H9 (cell line): ENCODE data around the gene HYAL1. TPM values are rescaled to one million over a fixed set of nuclear protein-coding genes. Genes with fewer than 3 reads are reported as not detected.

Experiments used
- DNase-seq: peaks from one replicate; pipeline ENCODE4 v3.0.0-alpha.2; 2017
- H2AFZ ChIP-seq: one replicate; pipeline ENCODE4 v1.6.1; 2013; ENCODE audit warnings: mild to moderate bottlenecking, low read length, control low read depth, moderate library complexity
- H2AK5ac ChIP-seq: 2 replicates; pipeline ENCODE4 v1.6.1; 2013; ENCODE audit warnings: low read length, control low read depth, mixed read lengths; ENCODE audit not compliant: insufficient read length
- H2BK120ac ChIP-seq: one replicate; pipeline ENCODE4 v1.6.1; 2013; ENCODE audit warnings: low read depth, mild to moderate bottlenecking, low read length, control low read depth, inconsistent platforms; ENCODE audit not compliant: poor library complexity, severe bottlenecking
- H2BK12ac ChIP-seq: 2 replicates; pipeline ENCODE4 v1.6.1; 2013; ENCODE audit warnings: low read length, control low read depth, mixed read lengths, low read depth; ENCODE audit not compliant: insufficient read length
- H2BK15ac ChIP-seq: 2 replicates; pipeline ENCODE4 v1.6.1; 2013; ENCODE audit warnings: low read depth, low read length, control low read depth
- H2BK20ac ChIP-seq: one replicate; pipeline ENCODE4 v1.6.1; 2013; ENCODE audit warnings: low read depth, mild to moderate bottlenecking, low read length, control low read depth, inconsistent platforms; ENCODE audit not compliant: poor library complexity, severe bottlenecking
- H2BK5ac ChIP-seq: 2 replicates; pipeline ENCODE4 v1.6.1; 2013; ENCODE audit warnings: low read length, control low read depth, mixed read lengths; ENCODE audit not compliant: insufficient read length
- H3K14ac ChIP-seq: 2 replicates; pipeline ENCODE4 v1.6.1; 2013; ENCODE audit warnings: low read length, control low read depth; ENCODE audit not compliant: insufficient read depth
- H3K18ac ChIP-seq: 2 replicates; pipeline ENCODE4 v1.6.1; 2013; ENCODE audit warnings: low read depth, mild to moderate bottlenecking, mixed read lengths, low read length, control low read depth; ENCODE audit not compliant: insufficient read length
- H3K23ac ChIP-seq: 2 replicates; pipeline ENCODE4 v1.6.1; 2013; ENCODE audit warnings: low read length, control low read depth, mixed read lengths, low read depth; ENCODE audit not compliant: insufficient read length
- H3K23me2 ChIP-seq: 2 replicates; pipeline ENCODE4 v1.6.1; 2013; ENCODE audit warnings: low read depth, mild to moderate bottlenecking, mixed read lengths, low read length, control low read depth; ENCODE audit not compliant: insufficient read length, poor library complexity, severe bottlenecking
- H3K27ac ChIP-seq: 2 replicates; pipeline ENCODE4 v1.5.1; 2013; ENCODE audit warnings: low read length, control low read depth, mixed read lengths, low read depth; ENCODE audit not compliant: insufficient read length
- H3K27me3 ChIP-seq: 2 replicates; pipeline ENCODE4 v1.6.1; 2013; ENCODE audit warnings: low read length, control low read depth, inconsistent platforms; ENCODE audit not compliant: insufficient read depth
- H3K4ac ChIP-seq: 2 replicates; pipeline ENCODE4 v1.6.1; 2013; ENCODE audit warnings: low read depth, mild to moderate bottlenecking, control low read depth, inconsistent platforms, low read length, moderate library complexity
- H3K4me1 ChIP-seq: 2 replicates; pipeline ENCODE4 v1.6.1; 2013; ENCODE audit warnings: low read length, control low read depth, inconsistent platforms; ENCODE audit not compliant: insufficient read depth
- H3K4me2 ChIP-seq: 2 replicates; pipeline ENCODE4 v1.6.1; 2013; ENCODE audit warnings: low read length, control low read depth, mixed read lengths; ENCODE audit not compliant: insufficient read length, insufficient read depth
- H3K56ac ChIP-seq: 2 replicates; pipeline ENCODE4 v1.6.1; 2013; ENCODE audit warnings: low read depth, mild to moderate bottlenecking, mixed read lengths, low read length, control low read depth; ENCODE audit not compliant: insufficient read length
- H3K79me1 ChIP-seq: 2 replicates; pipeline ENCODE4 v1.6.1; 2013; ENCODE audit warnings: low read depth, mild to moderate bottlenecking, moderate library complexity, low read length, control low read depth, inconsistent platforms; ENCODE audit not compliant: insufficient read depth, poor library complexity, severe bottlenecking
- H3K79me2 ChIP-seq: 2 replicates; pipeline ENCODE4 v1.6.1; 2013; ENCODE audit warnings: low read length, control low read depth, inconsistent platforms; ENCODE audit not compliant: insufficient read depth
- H3K9ac ChIP-seq: 2 replicates; pipeline ENCODE4 v1.6.1; 2013; ENCODE audit warnings: low read length, control low read depth, mixed read lengths; ENCODE audit not compliant: insufficient read length; ENCODE audit errors: extremely low read depth
- H3K9me3 ChIP-seq: one replicate; pipeline ENCODE4 v1.6.1; 2013; ENCODE audit warnings: low read depth, low read length, inconsistent platforms; ENCODE audit not compliant: control insufficient read depth
- H3T11ph ChIP-seq: one replicate; pipeline ENCODE4 v1.6.1; 2013; ENCODE audit warnings: mild to moderate bottlenecking, low read length, control low read depth, inconsistent platforms
- H4K20me1 ChIP-seq: one replicate; pipeline ENCODE4 v1.6.1; 2013; ENCODE audit not compliant: control insufficient read depth, insufficient read length, insufficient read depth
- H4K5ac ChIP-seq: 2 replicates; pipeline ENCODE4 v1.6.1; 2013; ENCODE audit warnings: low read depth, mild to moderate bottlenecking, mixed read lengths, low read length, control low read depth; ENCODE audit not compliant: insufficient read length
- H4K8ac ChIP-seq: replicated peaks from 2 replicates; pipeline ENCODE4 v1.6.1; 2013; ENCODE audit warnings: low read length, control low read depth, mixed read lengths, low read depth; ENCODE audit not compliant: insufficient read length
- H4K91ac ChIP-seq: 2 replicates; pipeline ENCODE4 v1.6.1; 2013; ENCODE audit warnings: low read depth, mild to moderate bottlenecking, moderate library complexity, mixed read lengths, low read length, control low read depth; ENCODE audit not compliant: insufficient read length
- H3K27ac Mint-ChIP-seq, 3 experiments: 2 replicates in 2 of 3; 3 replicates in 1 of 3; pipeline ENCODE4 v1.8.0; 2020 to 2021; ENCODE audit warnings: mixed read lengths in 3 of 3, mild to moderate bottlenecking in 1 of 3, moderate library complexity in 1 of 3
- H3K27me3 Mint-ChIP-seq: 2 replicates; pipeline ENCODE4 v1.8.0; 2021; ENCODE audit warnings: low read depth, mild to moderate bottlenecking, moderate library complexity, mixed read lengths
- H3K36me3 Mint-ChIP-seq, 3 experiments: 2 replicates in 2 of 3; 3 replicates in 1 of 3; pipeline ENCODE4 v1.8.0; 2020 to 2021; ENCODE audit warnings: low read depth in 3 of 3, mixed read lengths in 3 of 3; ENCODE audit not compliant: insufficient read depth in 1 of 3
- H3K4me1 Mint-ChIP-seq, 2 experiments: 2 replicates each; pipeline ENCODE4 v1.8.0; 2020; ENCODE audit warnings: mixed read lengths in 2 of 2
- H3K4me3 Mint-ChIP-seq, 2 experiments: 2 replicates in 1 of 2; 3 replicates in 1 of 2; pipeline ENCODE4 v1.8.0; 2020 to 2021; ENCODE audit warnings: mild to moderate bottlenecking in 2 of 2, mixed read lengths in 2 of 2, moderate library complexity in 1 of 2
- H3K9me3 Mint-ChIP-seq, 2 experiments: 2 replicates in 1 of 2; 3 replicates in 1 of 2; pipeline ENCODE4 v1.8.0; 2020; ENCODE audit warnings: mild to moderate bottlenecking in 2 of 2, mixed read lengths in 2 of 2, moderate library complexity in 1 of 2
- CTCF ChIP-seq: fragments of 200-600 bp; sonication (generic); conservative IDR thresholded peaks from 3 replicates; pipeline ENCODE4 v1.8.0; 2021; ENCODE audit warnings: antibody characterized with exemption, mild to moderate bottlenecking
- WGBS: extraction: QIAGEN DNeasy Blood & Tissue Kit; methylation state at CpG from one replicate; pipeline ENCODE4 v1.1.7; 2013; ENCODE audit warnings: missing lambda C conversion rate, low lambda C conversion rate, mixed read lengths; ENCODE audit not compliant: insufficient read length; ENCODE audit errors: extremely low coverage; 5-methylcytosine and 5-hydroxymethylcytosine counted together
- total RNA-seq: library from RNA; stranded (reverse); gene quantifications from 2 replicates; pipeline ENCODE4 v1.2.1, GENCODE V29; 2021

Gene HYAL1
- total RNA-seq, 1 experiment from 2014 or later = 2.0 TPM

DNA sequence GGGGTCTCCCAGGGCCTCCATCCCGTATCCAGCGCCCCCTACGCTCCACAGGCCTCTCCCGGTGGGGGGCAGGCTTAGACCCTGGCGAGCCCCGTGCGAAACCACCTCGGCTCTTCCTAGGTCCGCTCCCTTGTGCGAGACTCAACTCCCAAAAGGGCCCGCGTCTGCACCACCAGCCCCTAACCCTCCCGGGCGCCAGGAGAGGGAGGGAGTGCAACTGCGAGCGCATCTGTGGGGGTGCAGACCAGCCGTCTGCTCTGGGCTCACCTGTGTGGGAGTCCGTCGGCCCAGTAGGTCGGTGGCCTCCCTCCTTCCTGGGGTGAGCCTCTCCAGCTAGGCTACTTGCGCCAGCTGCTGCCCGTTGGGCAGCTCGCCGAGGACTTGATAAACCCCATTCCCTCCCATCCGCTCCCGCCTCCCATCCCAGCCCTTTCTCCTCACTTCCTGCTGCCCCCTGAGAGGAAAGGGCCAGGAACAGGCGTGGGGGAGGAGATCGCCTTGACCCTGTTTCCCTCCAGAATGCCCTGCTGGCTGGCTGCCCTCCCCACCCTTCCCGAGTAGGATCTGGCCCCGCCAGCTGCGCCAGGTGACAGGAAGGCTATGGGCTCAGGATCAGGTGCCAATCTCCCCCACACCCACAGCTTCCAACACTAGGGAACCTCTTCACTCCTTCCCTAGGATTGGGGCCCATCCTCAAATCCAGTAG is 19.2 kb upstream of the HYAL1 start, which contains the start of gene HYAL2:
Gene HYAL2 (minus strand): TSS at position 360 of the 706 bp plus-strand sequence. CDS start 2,256 bp downstream, outside the sequence.
- H2BK12ac ChIP-seq = no peak within 1 kb of the TSS
- peak within 1 kb of the TSS; percentile 85 to 90 for H3K4me3 Mint-ChIP-seq
- H3T11ph ChIP-seq = no peak within 1 kb of the TSS
- H2BK120ac ChIP-seq = no peak within 1 kb of the TSS
- no peak within 1 kb of the TSS for H3K4ac ChIP-seq
- no peaks in the 10 kb centered on the region for H3K9me3 ChIP-seq
- H3K14ac ChIP-seq = peak within 1 kb of the TSS; percentile 36; the same call in 1 of the 2 replicates
- peaks cover 4% of the 10 kb centered on the region for H3K79me1 ChIP-seq
- H3K27me3 Mint-ChIP-seq = no peaks in the 10 kb centered on the region
- H3K23ac ChIP-seq = no peak within 1 kb of the TSS
- no CpG with 5 or more reads among the region's 31 CpGs for whole genome bisulfite sequencing
- H2AFZ ChIP-seq = no peak within 1 kb of the TSS
- no peak within 1 kb of the TSS for H2AK5ac ChIP-seq
- H2BK15ac ChIP-seq = no peak within 1 kb of the TSS
- H3K18ac ChIP-seq = peak within 1 kb of the TSS; percentile 41
- H3K4me1 Mint-ChIP-seq = peaks cover 22 to 50% of the 10 kb centered on the region in 2 experiments
- H4K91ac ChIP-seq = no peak within 1 kb of the TSS
- H3K9me3 Mint-ChIP-seq = no peaks in the 10 kb centered on the region
- DNase-seq = peak; percentile 67
- H3K56ac ChIP-seq = no peak within 1 kb of the TSS
- H3K9ac ChIP-seq = peak within 1 kb of the TSS; percentile 87
- no peak within 1 kb of the TSS for H4K8ac ChIP-seq
- no peak for TF ChIP-seq CTCF
- peaks cover 31 to 49% (median 37%) of the 10 kb centered on the region in 3 experiments for H3K36me3 Mint-ChIP-seq
- peaks cover 19% of the 10 kb centered on the region for H3K23me2 ChIP-seq
- peak within 1 kb of the TSS; percentile 98 to 100 (median 99) for H3K27ac Mint-ChIP-seq
- H3K4me1 ChIP-seq = peaks cover 6% of the 10 kb centered on the region; the same call in 1 of the 2 replicates
- no peaks in the 10 kb centered on the region for H3K27me3 ChIP-seq
- H4K5ac ChIP-seq = no peak within 1 kb of the TSS
- H3K27ac ChIP-seq = no peak within 1 kb of the TSS
- peak within 1 kb of the TSS; percentile 37 for H3K4me2 ChIP-seq
- H4K20me1 ChIP-seq = no peaks in the 10 kb centered on the region
- no peak within 1 kb of the TSS for H2BK5ac ChIP-seq
- H2BK20ac ChIP-seq = no peak within 1 kb of the TSS
- H3K79me2 ChIP-seq = peaks cover 8% of the 10 kb centered on the region; the same call in 1 of the 2 replicates
